AML-193 (cell line): ENCODE results near the gene GP1BA.

Source experiments
- DNase-seq, 2 experiments: peaks; one replicate each; lab custom pipeline; 2025; lab: John Stamatoyannopoulos, UW

GP1BA gene

DNA sequence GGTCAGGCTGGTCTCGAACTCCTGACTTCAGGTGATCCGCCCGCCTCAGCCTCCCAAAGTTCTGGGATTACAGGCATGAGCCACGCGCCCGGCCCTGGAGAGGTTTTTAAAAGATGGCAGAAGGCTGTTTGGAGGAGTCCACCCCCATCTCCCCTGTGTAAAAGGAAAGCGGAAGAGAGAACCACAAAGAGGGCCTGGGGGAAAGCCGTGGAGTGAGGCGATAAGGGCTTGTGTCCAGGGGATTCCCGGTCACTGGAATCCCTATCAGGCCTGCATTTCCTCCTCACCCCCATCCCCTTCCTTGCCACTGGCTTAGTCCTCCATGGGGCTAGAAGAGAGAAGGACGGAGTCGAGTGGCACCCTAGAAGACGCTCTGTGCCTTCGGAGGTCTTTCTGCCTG is at the start of gene GP1BA:
Gene GP1BA, plus strand, starts transcription at position 315 of the 400 bp plus-strand sequence. CDS start 328 bp downstream, outside the sequence.
- no peak for DNase-seq

DNA sequence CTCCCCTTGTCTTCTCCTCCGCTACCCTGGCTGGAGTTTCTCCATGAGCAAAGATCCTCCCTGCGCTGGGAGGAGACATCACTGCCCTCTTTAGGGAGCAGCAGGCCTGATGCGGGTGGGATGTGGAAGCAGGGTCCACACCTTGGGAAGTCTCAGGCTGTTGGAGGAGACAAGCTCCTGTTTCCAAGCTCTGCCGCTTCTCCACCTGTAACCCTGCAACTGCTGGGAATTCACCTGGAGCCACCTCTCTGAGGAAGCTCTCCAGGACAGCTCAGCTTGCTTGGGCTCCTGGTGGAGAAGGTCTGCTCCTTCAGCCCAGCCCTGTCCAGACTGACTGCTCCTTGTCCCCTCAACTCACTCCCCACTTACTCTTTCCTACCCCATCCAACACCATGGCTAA is 47.6 kb upstream of the GP1BA start:
- DNase-seq, result no peak

DNA sequence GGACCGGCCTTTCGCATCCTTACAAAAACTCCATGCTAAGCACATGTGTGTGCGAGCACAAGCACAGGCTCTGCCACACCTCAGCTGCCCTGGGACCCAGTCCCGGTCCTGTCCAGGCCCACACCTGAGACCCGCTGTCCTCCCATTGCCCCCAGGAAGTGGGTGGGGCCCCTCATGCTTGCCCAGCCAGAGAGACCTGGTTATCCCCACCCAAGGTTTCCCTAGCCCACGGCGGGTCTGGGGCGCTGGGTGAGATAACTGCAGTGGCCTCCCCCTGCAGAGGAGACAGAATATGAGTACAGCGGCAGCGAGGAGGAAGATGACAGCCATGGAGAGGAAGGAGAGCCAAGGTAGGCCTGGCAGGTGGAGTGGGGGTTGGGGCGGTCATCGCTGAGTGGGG is 45.2 kb upstream of the GP1BA start:
- DNase-seq, result no peak

DNA sequence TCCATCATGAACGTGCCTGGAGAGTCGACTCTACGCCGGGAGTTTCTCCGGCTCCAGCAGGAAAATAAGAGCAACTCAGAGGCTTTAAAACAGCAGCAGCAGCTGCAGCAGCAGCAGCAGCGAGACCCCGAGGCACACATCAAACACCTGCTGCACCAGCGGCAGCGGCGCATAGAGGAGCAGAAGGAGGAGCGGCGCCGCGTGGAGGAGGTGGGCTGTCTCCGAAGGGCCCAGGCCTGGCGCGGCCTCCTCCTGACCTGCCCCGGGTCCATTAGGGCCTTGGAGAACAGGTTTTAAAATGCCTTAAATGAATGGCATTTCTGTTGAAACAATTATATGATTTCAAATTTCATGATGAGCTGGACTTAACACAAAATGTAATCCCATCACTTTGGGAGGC is 44.5 kb upstream of the GP1BA start:
- no peak for DNase-seq

DNA sequence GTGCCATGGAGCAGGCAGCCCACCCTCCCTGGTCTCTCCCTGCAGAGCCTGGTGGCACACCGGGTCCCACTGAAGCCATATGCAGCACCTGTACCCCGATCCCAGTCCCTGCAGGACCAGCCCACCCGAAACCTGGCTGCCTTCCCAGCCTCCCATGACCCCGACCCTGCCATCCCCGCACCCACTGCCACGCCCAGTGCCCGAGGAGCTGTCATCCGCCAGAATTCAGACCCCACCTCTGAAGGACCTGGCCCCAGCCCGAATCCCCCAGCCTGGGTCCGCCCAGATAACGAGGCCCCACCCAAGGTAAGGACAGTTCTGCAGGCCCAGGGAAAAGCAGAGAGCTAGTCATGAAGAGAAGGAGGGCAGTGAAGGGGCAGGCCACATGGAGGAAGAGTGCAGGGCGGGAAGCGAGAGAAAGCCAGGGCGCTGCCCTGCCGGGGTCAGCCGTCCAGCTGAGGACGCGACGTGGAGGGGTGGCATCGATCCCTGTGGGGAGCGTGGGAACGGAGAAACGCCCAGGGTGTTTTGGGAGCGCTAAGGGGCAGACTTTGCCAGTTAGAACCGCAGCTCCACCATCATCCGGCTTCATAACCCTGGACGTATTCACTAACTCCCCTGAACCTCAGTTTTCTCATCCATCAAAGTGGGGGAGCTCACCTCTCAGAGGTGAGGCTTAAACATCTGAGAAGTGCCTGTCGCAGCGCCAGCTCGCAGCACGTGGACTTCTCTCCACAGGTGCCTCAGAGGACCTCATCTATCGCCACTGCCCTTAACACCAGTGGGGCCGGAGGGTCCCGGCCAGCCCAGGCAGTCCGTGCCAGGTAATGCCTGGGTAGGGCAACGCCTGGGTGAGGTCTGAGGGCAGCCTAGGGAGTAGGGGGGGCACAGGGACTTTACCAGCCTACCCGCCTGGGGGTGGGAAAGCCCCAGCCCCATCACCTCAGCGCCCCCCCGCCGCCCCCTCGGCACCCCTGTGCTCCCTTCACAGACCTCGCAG is 40.4 kb upstream of the GP1BA start:
- DNase-seq, result no peak

DNA sequence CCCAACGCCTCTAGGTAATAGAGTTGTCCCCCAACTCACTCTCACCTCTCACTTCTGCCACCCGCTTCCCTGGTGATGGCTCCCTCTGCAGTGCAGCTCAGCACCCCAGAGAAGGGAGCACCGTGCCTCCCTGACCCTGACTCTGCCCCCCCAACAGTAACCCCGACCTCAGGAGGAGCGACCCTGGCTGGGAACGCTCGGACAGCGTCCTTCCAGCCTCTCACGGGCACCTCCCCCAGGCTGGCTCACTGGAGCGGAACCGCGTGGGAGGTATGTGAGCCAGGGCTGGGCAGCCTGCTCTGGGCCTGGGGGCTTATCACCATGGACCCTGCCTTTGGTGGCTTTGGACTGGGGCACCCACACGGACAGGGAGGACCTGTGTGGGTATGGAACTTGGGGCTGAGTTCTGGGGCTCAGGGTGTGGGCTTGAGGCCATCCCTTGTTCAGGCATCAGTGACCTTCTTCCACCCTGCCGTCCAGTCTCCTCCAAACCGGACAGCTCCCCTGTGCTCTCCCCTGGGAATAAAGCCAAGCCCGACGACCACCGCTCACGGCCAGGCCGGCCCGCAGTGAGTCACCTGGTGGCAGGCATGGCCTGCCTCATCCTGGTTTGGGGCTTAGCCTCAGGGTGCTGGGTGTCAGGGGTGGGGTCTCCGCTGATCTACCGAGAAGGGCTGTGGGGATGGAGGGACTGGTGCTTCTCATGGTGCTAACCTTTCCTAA is 39.4 kb upstream of the GP1BA start:
- DNase-seq, result no peak

DNA sequence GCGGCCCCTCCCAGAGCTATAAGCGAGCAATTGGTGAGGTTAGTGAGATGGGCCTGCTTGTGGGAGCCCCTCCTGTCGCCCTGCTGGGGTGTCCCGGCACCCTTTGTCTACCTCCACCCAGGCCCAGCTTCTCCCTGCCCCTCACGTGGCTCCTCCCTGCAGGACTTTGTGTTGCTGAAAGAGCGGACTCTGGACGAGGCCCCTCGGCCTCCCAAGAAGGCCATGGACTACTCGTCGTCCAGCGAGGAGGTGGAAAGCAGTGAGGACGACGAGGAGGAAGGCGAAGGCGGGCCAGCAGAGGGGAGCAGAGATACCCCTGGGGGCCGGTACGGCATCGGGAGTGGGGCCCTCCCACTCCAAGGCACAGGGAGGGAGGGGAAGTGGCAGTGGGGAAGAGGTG is 38.8 kb upstream of the GP1BA start:
- DNase-seq, result no peak

DNA sequence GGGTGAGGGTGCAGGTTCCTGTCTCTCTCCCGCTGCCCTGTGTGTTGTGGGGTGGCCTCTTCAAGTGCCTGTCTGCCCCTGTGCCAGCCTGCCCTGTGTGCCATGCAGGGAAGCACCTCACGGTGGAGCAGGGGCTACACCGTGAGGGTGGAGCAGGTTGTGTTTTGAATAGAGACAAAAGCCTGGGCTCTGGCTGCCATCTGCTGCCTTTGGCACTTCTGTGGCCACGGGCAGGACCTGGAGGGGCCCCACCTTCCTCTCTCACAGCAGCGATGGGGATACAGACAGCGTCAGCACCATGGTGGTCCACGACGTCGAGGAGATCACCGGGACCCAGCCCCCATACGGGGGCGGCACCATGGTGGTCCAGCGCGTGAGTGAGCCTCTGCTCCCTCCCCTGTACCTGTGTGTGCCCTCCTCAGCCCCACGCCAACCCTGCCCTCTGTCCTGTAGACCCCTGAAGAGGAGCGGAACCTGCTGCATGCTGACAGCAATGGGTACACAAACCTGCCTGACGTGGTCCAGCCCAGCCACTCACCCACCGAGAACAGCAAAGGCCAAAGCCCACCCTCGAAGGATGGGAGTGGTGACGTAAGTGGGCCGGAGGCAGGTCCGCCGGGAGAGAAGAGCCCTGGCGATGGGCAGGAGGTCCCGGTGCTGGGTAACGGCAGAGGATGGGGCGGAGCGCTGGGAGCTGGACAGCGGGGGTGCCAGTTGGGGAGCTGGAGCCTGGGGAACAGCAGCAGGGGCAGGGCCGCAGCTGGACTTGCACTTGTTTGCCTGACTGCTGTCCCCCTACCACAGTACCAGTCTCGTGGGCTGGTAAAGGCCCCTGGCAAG is 38.1 kb upstream of the GP1BA start:
- no peak for DNase-seq

DNA sequence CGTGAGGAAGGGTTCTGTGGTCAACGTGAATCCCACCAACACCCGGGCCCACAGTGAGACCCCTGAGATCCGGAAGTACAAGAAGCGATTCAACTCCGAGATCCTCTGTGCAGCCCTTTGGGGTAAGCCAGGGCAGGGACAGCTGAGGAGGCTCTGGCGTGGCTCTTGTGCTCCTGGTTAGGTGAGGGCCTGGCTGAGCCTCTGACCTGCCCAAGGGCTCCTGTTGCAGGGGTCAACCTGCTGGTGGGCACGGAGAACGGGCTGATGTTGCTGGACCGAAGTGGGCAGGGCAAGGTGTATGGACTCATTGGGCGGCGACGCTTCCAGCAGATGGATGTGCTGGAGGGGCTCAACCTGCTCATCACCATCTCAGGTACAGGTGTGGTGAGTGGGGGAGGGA is 37.0 kb upstream of the GP1BA start:
- no peak for DNase-seq

DNA sequence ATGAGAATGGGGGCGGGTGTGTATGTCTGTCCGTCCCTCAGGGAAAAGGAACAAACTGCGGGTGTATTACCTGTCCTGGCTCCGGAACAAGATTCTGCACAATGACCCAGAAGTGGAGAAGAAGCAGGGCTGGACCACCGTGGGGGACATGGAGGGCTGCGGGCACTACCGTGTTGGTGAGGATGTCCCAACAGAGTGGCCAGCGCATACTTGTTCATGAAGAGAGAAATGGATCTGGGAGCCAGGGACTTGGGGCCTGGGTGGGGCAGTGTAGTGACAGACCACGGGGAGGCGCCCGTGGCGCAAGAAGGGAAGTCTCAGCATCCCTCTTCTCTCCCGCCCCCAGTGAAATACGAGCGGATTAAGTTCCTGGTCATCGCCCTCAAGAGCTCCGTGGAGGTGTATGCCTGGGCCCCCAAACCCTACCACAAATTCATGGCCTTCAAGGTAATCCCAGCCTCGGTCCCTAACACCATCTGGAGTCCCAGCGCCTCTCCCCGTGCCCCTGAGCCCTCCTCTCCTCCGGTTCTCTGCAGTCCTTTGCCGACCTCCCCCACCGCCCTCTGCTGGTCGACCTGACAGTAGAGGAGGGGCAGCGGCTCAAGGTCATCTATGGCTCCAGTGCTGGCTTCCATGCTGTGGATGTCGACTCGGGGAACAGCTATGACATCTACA is 36.3 kb upstream of the GP1BA start:
- DNase-seq, result no peak

DNA sequence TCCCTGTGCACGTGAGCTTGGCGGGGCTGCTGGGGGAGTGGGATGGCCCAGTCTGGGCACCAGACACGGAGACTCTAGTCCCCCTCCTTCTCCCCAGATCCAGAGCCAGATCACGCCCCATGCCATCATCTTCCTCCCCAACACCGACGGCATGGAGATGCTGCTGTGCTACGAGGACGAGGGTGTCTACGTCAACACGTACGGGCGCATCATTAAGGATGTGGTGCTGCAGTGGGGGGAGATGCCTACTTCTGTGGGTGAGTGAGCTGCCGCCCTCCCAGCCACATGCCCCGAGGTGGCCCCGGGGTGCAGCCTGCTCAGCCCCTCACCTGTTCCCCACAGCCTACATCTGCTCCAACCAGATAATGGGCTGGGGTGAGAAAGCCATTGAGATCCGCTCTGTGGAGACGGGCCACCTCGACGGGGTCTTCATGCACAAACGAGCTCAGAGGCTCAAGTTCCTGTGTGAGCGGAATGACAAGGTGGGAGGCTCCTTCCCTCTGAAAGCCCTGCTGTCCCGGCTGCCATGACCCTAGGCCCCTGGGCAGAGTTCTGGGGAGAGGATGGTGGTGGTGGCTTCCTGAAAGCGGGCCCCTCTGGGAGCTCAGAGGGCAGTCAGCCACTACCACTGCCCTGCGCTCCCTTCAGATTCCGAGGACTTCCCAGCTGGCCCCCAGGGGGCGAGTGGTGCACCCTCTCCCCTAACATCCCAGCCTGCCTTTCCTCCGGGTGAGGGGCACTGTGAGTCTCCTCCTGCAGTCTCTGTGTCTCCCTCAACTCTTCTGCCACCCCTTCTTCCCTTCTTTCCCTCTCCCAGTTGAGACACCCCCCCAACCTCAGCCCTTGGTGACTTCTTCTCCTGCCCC is 35.5 kb upstream of the GP1BA start:
- no peak for DNase-seq

DNA sequence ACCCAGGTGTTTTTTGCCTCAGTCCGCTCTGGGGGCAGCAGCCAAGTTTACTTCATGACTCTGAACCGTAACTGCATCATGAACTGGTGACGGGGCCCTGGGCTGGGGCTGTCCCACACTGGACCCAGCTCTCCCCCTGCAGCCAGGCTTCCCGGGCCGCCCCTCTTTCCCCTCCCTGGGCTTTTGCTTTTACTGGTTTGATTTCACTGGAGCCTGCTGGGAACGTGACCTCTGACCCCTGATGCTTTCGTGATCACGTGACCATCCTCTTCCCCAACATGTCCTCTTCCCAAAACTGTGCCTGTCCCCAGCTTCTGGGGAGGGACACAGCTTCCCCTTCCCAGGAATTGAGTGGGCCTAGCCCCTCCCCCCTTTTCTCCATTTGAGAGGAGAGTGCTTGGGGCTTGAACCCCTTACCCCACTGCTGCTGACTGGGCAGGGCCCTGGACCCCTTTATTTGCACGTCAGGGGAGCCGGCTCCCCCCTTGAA is 34.8 kb upstream of the GP1BA start:
- DNase-seq, result no peak

DNA sequence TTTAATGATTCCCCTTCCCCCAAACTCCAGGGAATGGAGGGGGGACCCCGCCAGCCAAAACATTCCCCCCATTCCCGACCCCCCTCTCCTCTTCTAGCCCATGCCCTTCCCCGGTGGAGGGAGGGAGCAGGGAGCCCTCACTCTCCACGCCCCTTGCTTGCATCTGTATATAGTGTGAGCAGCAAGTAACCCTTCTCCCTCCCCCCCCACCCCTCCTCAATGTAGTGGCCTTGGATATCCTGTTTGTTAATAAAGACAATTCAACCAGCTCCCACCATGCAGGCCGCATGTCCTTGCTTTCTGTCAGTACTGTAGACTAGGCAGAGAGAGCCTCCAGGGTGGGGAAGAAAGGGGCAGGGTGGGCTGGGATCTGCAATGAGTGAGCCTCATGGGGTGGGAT is 34.3 kb upstream of the GP1BA start:
- no peak for DNase-seq

DNA sequence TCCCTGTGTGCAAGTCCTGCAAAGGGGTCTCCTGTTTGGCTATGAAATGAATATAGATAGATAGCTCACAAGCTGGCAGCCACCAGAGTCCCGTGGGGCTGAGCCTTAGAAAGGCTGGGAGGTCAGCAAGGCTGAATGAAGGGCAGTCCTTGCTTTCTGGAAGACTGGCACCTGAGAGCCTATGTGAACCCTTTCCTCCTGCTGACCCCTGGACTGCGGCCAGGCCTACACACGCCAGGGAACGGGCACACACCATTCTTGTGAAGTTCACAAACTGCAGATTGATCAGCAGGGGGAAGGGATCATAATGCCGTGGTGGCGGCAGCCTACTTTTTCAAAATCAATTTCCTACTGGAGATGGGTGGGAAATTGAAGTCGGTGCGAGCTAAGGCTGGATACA is 33.7 kb upstream of the GP1BA start:
- no peak for DNase-seq

DNA sequence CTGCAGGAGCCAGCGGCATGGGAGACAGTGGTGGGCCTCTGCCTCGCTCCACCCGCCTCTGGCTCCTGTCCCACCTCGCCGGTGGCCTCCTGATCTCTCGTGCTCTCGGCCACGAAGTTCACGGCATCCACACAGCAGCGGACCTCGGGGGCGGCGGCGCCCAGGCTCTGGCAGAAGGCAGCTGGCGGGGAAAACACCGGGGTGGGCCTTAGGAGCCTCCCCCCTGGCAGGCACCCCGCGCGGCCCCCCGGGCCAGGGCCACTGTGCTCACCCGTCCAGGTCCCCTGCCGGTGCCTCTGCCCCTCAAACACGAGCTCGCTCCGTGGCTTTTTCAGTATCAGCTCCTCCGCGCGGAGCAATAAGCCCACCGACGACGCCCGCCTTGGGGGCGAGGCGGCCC is 33.1 kb upstream of the GP1BA start:
- DNase-seq, result no peak

DNA sequence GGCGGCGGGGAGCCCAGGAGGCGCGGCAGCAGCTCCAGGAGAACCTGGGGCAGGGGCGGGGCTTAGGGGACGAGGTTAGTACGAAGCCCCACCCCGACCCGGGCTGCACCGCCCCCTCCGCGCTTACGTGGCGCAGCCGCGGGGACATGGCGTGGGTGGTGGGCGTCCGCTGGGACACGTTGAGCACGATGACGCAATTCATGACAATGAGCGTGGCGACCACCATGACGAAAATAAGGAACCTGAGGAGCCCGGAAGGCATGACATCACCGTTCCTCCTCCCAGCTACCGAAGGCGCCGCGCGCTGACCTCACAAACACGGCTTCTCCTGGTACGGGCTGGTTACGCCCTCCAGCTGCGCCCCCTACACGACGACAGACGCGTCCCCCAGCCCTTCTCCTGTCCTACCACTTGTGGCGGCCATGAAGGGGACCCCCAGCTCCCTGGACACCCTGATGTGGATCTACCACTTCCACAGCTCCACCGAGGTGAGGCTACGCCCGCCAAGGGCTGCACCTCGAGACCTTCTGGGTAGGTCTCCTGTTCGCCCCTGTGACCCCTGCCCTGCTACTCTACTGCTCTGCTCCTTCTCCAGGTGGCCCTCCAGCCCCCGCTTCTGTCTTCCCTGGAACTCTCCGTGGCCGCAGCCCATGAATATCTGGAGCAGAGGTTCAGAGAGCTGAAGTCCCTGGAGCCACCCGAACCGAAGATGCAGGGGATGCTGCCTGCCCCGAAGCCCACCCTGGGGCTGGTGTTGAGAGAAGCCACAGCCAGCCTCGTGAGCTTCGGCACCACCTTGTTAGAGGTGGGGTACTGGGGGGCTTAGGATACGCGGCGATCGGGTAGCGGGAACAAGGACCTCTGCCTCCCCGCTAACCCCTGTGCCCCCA is 32.5 kb upstream of the GP1BA start, which contains the start of gene C17orf107:
Gene C17orf107, plus strand, starts transcription at position 196 of the 890 bp plus-strand sequence. Its CDS starts 227 bp downstream, at position 423.
- no peak for DNase-seq

DNA sequence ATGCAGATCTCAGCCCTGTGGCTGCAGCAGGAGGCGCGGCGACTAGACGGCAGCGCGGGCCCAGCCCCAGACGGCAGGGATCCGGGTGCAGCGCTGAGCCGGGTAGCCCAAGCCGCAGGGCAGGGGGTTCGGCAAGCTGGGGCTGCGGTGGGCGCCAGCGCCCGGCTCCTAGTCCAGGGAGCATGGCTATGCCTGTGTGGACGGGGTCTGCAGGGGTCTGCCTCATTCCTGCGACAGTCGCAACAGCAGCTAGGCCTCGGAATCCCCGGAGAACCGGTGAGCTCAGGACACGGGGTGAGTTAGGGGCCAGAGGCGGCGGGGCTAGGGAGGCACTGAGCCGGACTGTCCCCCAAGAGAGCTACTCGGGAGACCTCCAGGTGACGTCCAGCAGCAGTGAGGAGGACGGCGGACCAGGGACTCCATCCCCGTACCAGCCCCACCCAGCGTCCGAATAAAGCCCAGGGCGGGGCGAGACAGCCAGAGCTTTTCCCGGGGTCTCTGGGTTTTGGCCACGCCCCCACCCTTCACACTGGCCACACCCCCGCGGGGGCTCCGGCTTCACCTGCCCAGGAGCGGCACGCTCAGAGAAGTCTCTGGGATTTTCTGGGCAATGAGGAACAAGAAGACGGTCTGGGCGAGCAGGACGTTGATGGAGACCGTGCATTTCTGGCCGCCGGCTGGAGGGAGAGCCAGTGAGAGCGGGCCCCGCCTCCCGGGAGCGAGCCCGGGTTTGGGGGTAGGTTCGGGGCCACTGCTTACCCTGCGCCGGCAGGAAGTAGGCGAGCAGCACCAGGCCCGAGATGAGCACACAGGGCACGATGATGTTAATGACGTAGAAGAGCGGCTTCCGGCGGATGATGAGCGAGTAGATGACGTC is 31.6 kb upstream of the GP1BA start:
- DNase-seq, result no peak

DNA sequence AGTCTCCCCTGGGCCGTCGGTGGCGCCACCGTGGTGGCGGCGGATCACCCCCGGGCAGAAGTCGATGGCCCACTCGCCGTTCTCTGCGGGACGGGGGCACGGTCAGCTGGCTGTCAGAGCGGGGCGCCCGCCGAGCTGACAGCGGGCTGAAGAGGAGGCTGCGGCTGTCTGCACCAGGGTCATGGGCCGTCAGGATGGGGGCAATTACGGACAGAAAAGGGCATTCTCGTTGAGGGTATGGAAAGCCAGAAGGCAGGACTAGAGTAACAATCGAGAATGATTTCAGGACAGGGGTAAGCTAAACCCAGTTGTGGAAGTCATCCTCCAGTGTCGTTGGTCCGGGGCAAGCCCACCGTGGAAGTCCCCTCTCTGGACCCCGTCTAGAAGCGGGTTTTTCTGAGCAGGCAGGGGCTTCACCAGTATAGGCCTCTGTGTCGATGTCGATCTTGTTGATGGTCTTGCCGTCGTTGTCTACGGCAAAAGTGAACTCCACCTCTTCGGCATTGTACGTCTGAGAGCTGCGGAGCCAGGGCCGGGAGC is 30.9 kb upstream of the GP1BA start:
- no peak for DNase-seq
